GM13977 (cell line): ENCODE measurements around the gene BRAT1.

ENCODE experiments used
- DNase-seq: peaks from one replicate; pipeline ENCODE4 v3.0.0; 2012; ENCODE audit warnings: low spot score
- CTCF ChIP-seq: IDR thresholded peaks from 2 replicates; pipeline ENCODE4 v1.5.1; 2012; ENCODE audit warnings: mild to moderate bottlenecking, control low read depth; ENCODE audit not compliant: insufficient read depth; ENCODE audit errors: extremely low read depth, missing control alignments
- in situ Hi-C: fragments of 300-500 bp; cut with MboI; formaldehyde crosslinking; loops from one replicate; pipeline ENCODE4 v1.12.0; 2022; ENCODE audit warnings: low sequenced_read_pairs, low pct_unique_long_range_greater_than_20kb, mixed read lengths, inconsistent platforms; ENCODE audit not compliant: unreplicated experiment

The BRAT1 gene

GRCh38 chr7:2575733-2576340, 20.5 kb upstream of the BRAT1 start:
- no peak for DNase-seq
- in situ Hi-C loops: no loop called here
- no peak for TF ChIP-seq CTCF

- in situ Hi-C loops: no loop called here
- TF ChIP-seq CTCF: no peak
- DNase-seq: no peak
Measured at GRCh38 chr7:2575046-2575732, 19.9 kb upstream of the BRAT1 start.

DNA sequence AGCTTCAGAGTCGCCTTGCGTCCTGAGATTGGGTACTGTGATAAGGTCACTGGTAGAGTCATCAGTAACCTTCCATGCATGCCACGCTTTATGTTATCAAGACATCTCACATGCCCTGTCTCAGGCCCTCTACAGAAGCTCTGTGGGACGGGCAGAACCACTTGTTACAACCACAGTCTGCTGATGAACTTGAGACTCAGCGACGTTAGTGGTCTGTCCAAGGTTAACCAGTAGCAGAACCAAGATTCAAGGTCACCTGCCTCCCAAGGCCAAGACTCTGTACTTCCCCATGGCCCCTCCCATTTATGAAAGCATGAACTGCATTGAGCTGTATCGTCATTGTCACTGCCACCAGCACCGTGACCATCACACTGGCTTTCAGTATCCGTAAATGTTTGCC, 18.4 kb upstream of the BRAT1 start:
- in situ Hi-C loops: no loop called here
- no peak for DNase-seq
- no peak for TF ChIP-seq CTCF

DNA sequence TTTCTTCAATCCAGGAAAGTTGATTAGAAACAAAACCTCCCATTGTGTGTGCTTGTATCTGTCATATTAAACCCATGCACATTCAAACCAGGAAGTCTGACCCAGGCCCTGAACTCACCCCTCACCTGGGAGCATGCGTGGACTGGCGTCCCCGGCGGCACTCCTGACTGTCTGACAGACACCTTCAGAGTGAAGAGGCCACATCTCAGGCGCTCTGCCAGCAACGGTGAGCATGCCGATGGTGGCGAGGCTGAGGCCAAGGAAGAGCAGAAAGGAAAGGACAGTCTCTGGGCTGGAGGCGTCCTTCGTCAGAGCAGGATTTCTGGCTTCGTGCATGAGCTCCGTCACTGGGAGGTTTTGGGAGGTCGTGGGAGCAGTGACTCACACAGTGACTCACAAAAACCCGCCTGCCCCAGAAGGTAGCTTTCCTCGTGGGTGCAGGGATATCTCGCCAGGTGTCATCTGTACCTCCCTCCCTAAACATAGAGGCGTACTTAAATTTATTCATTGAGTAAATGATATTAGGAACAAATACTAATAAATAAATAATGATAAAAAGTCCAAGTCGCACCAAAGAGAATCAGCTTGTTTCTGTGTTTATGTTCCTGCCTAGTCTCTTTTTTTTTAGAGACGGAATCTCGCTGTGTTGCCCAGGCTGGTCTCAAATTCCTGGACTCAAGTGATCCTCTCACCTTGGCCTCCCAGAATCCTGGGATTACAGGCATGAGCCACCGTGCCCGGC, 16.9 kb upstream of the BRAT1 start:
- DNase-seq: no peak
- in situ Hi-C loops: no loop called here

DNA sequence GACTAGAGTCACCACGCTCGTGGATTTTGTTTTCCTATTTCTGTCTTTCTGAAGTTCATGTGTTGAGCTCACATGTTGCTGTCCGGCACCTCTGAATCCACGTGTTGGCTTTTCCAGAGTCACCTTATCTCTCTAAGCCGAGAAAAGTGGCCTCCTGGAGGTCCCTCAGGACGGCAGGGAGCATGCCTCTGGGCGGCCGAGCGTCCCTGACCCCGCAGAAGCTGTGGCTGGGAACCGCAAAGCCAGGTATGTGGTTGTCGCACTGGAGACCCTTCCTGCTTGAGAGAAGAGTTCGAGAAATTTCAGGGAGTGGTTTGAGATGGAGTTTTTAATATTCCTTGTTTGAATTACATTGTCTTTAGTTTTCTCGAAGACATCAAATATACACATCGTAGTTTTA, 16.1 kb upstream of the BRAT1 start:
- in situ Hi-C loops: no loop called here

More for the DNA sequence above, 16.9 kb upstream of the BRAT1 start:
- TF ChIP-seq CTCF: no peak

GRCh38 chr7:2570021-2570420, 14.7 kb upstream of the BRAT1 start:
- no peak for DNase-seq
- in situ Hi-C loops: no loop called here
- TF ChIP-seq CTCF: no peak

More for the DNA sequence above, 16.1 kb upstream of the BRAT1 start:
- DNase-seq: no peak
- TF ChIP-seq CTCF: no peak
